HG02763 (cell line): ENCODE data around the gene COQ10B.
"Not testable (repeated sequence)": the region's sequence is repeated elsewhere in the genome, so short reads cannot be mapped to it uniquely, and the experiment has no call there.

Experiments used
- ATAC-seq: cut with Tn5 transposase; IDR thresholded peaks from one replicate; pipeline ENCODE4 v1.9.1; 2021; ENCODE audit warnings: mild to moderate bottlenecking, moderate library complexity; ENCODE audit not compliant: unreplicated experiment

Gene COQ10B

GRCh38 chr2:197450465-197450864 lies 2.9 kb upstream of the COQ10B start:
- ATAC-seq = no peak

GRCh38 chr2:197450935-197451358 lies 2.4 kb upstream of the COQ10B start:
- ATAC-seq = not testable (repeated sequence)

- no peak for ATAC-seq
Observed at GRCh38 chr2:197452754-197453122, 614 bp upstream of the COQ10B start.

- peak; percentile 21 for ATAC-seq
Observed at GRCh38 chr2:197453914-197454398, 604 bp downstream of the COQ10B start.

- no peak for ATAC-seq
Observed at GRCh38 chr2:197454923-197455322, 1.6 kb downstream of the COQ10B start.

- no peak for ATAC-seq
Observed at GRCh38 chr2:197455428-197455827, 2.1 kb downstream of the COQ10B start.

GRCh38 chr2:197460649-197461048 lies 7.3 kb downstream of the COQ10B start:
- ATAC-seq = no peak

GRCh38 chr2:197461057-197461456 lies 7.7 kb downstream of the COQ10B start:
- ATAC-seq = no peak

GRCh38 chr2:197464175-197464574 lies 10.8 kb downstream of the COQ10B start:
- ATAC-seq = no peak

GRCh38 chr2:197472166-197472565 lies 18.8 kb downstream of the COQ10B start:
- no peak for ATAC-seq

- no peak for ATAC-seq
Observed at GRCh38 chr2:197477797-197478196, 24.4 kb downstream of the COQ10B start.

- ATAC-seq = no peak
Observed at GRCh38 chr2:197480165-197481036, 27.0 kb downstream of the COQ10B start.

- ATAC-seq = not testable (repeated sequence)
Observed at GRCh38 chr2:197484248-197484647, 30.9 kb downstream of the COQ10B start.

GRCh38 chr2:197486175-197486574 lies 32.8 kb downstream of the COQ10B start:
- no peak for ATAC-seq

- no peak for ATAC-seq
Observed at GRCh38 chr2:197487385-197487784, 34.0 kb downstream of the COQ10B start.

- no peak for ATAC-seq
Observed at GRCh38 chr2:197495433-197496134, 42.2 kb downstream of the COQ10B start.

- ATAC-seq = no peak
Observed at GRCh38 chr2:197496695-197497094, 43.3 kb downstream of the COQ10B start.

GRCh38 chr2:197497326-197497725 lies 44.0 kb downstream of the COQ10B start:
- no peak for ATAC-seq

GRCh38 chr2:197498235-197498936 lies 45.0 kb downstream of the COQ10B start:
- ATAC-seq = no peak

- ATAC-seq = peak; percentile 22
Observed at GRCh38 chr2:197498937-197499593, 45.7 kb downstream of the COQ10B start.
